ENCODE data around the gene TCERG1L. TPM values are rescaled to one million over a fixed set of nuclear protein-coding genes. Genes with fewer than 3 reads are reported as not detected.
"Not testable (repeated sequence)": the region's sequence is repeated elsewhere in the genome, so short reads cannot be mapped to it uniquely, and the experiment has no call there.

TCERG1L gene
- total RNA-seq, 1 donor from 2014 or later, result not detected

DNA sequence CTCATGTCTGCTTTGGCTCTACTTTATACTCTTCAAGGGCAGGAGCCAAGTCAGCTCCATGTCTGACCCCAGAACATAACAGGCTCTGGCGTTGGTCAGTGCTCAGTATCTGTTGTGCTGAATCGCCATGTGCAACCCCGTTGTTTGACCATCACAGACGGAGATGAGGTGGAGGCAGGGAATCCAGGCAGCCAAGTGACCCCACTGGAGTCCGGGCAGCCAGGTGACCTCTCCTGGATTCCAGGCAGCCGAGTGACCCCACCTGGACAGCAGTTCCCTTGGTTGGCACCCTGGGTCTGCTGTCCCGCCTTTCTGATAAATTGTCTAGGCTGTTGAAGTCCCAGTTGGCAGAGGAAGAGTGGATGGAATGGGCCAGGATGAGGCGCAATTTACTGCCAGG, 232.2 kb downstream of the TCERG1L start:
- Histone ChIP-seq H3K4me3 (no peak overlapping the region), H3K27ac (no peak overlapping the region), H3K36me3 (no peaks in the 10 kb centered on the region), H3K4me1 (no peaks in the 10 kb centered on the region), H3K27me3 (ENCODE audit: low read depth) (no peaks in the 10 kb centered on the region), H3K9me3 (no peaks in the 10 kb centered on the region)
- intact Hi-C loops (cut with DNase I), result no loop called here
- no peak for ATAC-seq
- TF ChIP-seq, protein P1, sequence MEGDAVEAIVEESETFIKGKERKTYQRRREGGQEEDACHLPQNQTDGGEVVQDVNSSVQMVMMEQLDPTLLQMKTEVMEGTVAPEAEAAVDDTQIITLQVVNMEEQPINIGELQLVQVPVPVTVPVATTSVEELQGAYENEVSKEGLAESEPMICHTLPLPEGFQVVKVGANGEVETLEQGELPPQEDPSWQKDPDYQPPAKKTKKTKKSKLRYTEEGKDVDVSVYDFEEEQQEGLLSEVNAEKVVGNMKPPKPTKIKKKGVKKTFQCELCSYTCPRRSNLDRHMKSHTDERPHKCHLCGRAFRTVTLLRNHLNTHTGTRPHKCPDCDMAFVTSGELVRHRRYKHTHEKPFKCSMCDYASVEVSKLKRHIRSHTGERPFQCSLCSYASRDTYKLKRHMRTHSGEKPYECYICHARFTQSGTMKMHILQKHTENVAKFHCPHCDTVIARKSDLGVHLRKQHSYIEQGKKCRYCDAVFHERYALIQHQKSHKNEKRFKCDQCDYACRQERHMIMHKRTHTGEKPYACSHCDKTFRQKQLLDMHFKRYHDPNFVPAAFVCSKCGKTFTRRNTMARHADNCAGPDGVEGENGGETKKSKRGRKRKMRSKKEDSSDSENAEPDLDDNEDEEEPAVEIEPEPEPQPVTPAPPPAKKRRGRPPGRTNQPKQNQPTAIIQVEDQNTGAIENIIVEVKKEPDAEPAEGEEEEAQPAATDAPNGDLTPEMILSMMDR (IDR thresholded peaks at IDR 0.05), result no peak
- DNase-seq, result no peak

DNA sequence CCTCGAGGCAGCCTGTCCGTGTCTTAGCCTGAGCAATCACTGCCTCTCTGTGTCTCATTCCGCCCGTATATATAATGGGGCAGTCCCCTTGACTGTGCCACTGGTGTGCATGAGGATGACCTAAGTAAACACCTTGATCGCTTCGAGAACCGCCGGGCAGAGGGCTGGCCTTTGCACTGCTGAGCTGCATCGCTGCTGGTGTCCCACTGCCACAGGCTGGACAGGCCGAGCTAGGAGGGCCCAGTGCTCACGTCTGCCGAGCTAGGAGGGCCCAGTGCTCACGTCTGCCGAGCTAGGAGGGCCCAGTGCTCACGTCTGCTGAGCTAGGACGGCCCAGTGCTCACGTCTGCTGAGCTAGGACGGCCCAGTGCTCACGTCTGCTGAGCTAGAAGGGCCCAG, 232.6 kb downstream of the TCERG1L start:
- ATAC-seq; intact Hi-C loops (cut with DNase I); H3K4me3 ChIP-seq; H3K27ac ChIP-seq; H3K27me3 ChIP-seq (ENCODE audit: low read depth); H3K9me3 ChIP-seq; DNase-seq; H3K4me1 ChIP-seq; H3K36me3 ChIP-seq: not testable (repeated sequence)

DNA sequence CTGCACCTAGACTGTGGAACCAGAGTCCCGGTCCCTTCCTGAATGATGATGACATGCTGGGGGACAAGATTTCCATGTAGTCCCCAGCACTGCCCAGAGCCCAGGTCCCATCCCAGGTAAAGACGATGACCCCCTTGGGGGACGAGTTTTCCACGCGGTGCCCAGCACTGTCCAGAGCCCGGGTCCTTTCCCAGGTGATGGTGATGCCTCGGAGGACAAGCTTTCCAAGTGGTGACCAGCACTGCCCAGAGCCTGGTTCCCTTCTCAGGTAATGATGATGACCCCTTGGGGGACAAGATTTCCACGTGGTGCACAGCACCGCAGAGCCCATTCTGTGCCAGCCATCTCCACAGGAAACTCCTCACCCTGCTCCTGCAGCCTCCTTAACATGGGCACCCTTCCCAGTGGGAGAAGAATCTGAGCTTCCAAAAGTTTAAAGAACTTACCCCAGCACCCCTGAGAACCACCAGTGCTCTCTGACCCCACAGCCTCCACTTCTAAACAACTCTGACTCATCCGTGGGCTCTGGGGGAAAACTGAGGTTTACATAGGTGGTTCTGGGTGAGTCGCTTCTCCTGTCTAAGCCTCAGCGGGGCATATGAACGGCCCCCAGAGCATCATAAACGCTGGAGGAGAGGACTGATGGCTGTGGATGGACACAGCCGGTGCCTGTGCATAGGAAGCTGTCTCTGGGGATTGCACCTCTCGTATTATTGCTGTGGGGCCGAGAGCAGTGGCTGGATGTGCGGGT, 233.2 kb downstream of the TCERG1L start:
- Histone ChIP-seq H3K27ac (no peak overlapping the region), H3K4me3 (no peak overlapping the region), H3K9me3 (no peaks in the 10 kb centered on the region), H3K4me1 (no peaks in the 10 kb centered on the region), H3K27me3 (ENCODE audit: low read depth) (no peaks in the 10 kb centered on the region), H3K36me3 (no peaks in the 10 kb centered on the region)
- TF ChIP-seq, protein P1 (IDR thresholded peaks at IDR 0.05), result no peak
- no peak for DNase-seq
- ATAC-seq, result no peak
- intact Hi-C loops (cut with DNase I), result no loop called here

DNA sequence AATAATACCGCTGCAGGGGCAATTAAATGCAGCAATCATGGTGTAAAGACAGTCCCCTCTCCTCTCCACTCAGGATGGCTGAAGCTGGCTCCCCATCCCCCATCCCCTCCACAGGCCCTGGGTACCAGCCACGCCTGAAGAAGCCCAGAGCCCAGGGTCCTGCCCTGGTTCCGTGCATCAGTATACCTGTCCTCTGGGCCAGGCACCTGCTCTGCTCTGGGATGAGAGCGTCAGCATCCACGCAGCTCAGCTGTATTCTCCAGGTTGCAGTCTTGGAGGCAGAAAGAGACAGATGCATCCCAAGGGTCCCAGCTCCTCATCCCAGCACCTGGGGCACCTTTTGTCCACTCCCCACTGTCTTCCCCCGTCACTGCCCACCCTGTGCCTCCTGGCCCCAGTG, 233.8 kb downstream of the TCERG1L start:
- DNase-seq (no peak), ATAC-seq (no peak)
- H3K4me1 ChIP-seq, result no peaks in the 10 kb centered on the region
- H3K27ac ChIP-seq, result no peak overlapping the region
- no peaks in the 10 kb centered on the region for H3K36me3 ChIP-seq
- TF ChIP-seq, protein P1 (IDR thresholded peaks at IDR 0.05), result no peak
- H3K9me3 ChIP-seq, result no peaks in the 10 kb centered on the region
- intact Hi-C loops (cut with DNase I), result no loop called here
- no peaks in the 10 kb centered on the region for H3K27me3 ChIP-seq (ENCODE audit: low read depth)
- no peak overlapping the region for H3K4me3 ChIP-seq

DNA sequence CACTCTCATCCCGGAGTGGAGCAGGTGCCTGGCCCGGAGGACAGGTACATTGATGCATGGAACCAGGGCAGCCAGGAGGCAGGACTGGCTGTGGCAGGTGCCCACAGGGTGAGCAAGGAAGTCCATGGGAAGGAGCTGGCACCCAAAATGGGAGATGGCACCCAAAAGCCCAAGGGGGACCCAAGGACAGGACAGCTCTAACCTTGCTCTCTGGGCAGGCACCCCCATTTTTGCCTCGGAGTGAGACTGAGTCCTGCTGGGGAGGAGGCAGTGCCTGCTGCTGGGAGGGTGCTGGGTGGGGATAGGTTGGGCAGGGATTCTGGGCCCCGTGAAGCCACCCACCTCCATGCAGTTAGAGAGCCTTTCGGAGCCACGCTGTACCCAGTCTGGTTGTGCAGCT, 234.5 kb downstream of the TCERG1L start:
- no peak overlapping the region for H3K27ac ChIP-seq
- H3K9me3 ChIP-seq, result no peaks in the 10 kb centered on the region
- no peak overlapping the region for H3K4me3 ChIP-seq
- no peak for DNase-seq
- H3K27me3 ChIP-seq (ENCODE audit: low read depth), result no peaks in the 10 kb centered on the region
- H3K36me3 ChIP-seq, result no peaks in the 10 kb centered on the region
- TF ChIP-seq, protein P1 (IDR thresholded peaks at IDR 0.05), result no peak
- H3K4me1 ChIP-seq, result no peaks in the 10 kb centered on the region
- intact Hi-C loops (cut with DNase I), result no loop called here
- no peak for ATAC-seq

DNA sequence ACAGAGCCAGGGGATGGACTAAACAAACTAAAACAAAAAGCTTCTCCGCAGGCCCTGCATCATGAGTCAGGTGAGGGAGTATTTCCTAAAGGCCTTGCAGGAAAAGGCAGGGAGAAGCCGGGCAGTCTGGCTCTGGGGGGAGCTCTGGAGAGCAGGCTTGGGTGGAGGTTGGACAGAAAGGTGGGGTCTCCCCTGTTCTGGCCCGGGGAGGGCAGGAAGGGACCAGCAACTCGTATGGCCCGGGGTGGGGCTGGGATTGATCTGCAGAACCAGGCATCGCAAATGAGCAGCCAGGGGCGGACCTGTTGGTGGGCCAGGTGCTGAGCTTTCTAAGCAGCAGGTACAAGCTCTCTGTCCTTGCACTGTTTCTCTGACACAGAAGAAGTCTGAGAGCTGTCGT, 235.2 kb downstream of the TCERG1L start:
- no peaks in the 10 kb centered on the region for H3K36me3 ChIP-seq
- H3K27ac ChIP-seq, result no peak overlapping the region
- H3K27me3 ChIP-seq (ENCODE audit: low read depth), result no peaks in the 10 kb centered on the region
- H3K9me3 ChIP-seq, result no peaks in the 10 kb centered on the region
- H3K4me3 ChIP-seq, result no peak overlapping the region
- intact Hi-C loops (cut with DNase I), result no loop called here
- TF ChIP-seq, protein P1 (IDR thresholded peaks at IDR 0.05), result no peak
- ATAC-seq, result no peak
- DNase-seq, result no peak
- no peaks in the 10 kb centered on the region for H3K4me1 ChIP-seq
